NCI-H1105 treated with DMSO at 0.1 percent for 48 hours (cell line): ENCODE data around the gene SBNO1.
"Not testable (repeated sequence)": the region's sequence is repeated elsewhere in the genome, so short reads cannot be mapped to it uniquely, and the experiment has no call there.

Experiments
- DNase-seq: peaks from one replicate; lab custom pipeline; 2025; lab: John Stamatoyannopoulos, UW

Gene SBNO1

DNA sequence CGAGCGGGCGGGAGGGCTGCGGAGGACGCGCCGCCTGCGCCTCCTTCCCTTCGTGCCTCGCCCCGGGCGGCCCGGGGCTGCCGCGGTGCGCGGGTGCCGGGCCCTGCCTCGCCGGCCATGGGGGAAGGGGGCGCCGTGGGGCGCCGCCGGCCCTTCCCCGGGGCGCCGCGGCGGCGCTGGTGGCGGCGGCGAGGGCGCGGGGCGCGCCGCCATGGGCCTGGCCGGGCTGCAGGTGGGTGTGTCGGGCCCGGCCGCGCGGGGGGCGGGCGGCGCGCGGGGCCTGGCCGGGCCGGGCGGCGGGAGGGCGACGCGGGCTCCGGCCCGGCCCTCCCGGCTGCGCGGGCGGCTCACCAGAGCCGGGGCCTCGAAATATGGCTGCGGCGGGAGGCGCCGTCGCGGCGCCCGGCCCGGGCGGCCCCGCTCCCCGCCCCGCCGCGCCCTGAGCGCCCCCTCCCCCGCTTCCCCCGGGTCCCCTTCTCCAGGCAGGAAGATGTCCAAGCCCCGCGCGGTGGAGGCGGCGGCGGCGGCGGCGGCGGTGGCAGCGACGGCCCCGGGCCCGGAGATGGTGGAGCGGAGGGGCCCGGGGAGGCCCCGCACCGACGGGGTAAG lies 24.4 kb upstream of the SBNO1 start:
- no peak for DNase-seq

DNA sequence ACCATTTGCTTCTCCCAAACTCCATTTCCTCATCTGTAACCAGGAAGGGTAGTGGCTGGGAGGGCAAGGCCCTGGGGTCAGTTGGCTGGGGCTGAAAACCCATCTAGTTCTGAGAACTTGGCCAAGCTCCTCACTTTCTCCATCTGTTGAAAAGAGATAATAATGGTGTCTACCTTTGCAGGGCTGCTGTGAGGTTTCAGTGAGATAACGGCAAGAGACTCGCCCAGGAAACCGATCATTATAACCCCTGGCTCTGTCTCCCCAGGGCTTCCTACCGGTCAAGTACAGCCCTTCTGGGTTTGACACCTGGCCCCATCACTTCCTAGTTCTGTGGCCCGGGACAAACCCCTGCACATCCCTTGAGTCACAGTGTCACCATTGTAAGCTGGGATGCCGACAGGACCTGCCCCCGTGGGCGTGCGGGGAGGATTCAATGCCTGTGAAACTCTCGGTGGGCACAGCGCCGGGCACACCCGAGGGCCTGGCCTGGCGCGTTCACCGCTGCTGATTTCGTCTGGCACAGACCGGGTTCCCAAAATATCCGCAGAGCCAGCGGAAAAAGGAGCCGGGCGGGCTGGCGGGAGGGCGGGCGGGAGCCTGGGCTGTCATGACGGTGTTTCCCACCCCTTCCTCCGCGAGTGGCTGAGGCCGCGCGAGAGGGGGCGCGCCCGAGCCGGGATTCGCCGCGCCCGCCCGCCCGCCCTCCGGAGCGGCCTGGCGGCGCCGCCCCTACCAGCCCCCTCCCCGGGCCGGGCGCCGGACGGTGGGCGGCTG lies 23.7 kb upstream of the SBNO1 start:
- DNase-seq: peak; percentile 59

DNA sequence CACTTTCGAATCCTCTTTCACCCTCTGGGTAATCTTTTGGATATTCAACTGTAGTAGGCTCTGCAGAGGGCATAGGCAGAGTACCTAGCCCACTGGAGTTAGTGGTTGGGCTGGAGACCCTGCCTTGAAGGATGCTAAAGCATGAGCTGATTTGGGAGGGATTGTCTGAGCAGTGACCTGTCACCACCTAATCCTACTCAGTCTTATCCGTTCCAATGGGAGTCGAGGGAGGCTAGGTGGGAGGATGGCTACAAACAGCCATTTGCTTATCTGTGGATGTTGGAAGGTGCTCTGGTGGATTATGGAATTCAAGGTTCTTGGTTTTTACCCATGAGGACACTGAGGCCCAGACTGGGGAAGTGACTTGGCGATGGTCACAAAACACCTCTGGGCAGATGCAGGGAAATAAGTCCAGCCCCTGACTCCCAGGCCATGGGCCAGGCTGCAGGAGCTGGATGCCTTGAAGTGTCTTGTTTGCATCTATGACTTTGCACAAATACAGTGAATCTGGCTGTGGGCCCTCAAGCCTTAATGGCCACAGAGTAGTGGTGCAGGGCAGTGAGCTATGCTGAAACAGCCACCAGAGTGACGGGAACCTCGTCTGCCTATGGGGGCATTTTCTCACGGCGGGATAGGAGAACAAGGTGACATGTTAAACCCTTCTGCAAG lies 23.0 kb upstream of the SBNO1 start:
- DNase-seq: no peak

DNA sequence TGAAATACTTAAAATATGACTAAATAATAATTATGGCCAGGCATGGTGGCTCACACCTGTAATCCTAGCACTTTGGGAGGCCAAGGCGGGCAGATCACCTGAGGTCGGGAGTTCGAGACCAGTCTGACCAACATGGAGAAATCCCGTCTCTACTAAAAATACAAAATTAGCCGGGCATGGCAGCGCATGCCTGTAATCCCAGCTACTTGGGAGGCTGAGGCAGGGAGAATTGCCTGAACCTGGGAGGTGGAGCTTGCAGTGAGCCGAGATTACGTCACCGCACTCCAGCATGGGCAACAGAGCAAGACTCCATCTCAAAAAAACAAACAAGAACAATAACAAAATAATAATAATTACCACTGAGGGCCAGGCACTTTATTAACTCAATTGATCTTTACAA lies 20.9 kb upstream of the SBNO1 start:
- DNase-seq: not testable (repeated sequence)

DNA sequence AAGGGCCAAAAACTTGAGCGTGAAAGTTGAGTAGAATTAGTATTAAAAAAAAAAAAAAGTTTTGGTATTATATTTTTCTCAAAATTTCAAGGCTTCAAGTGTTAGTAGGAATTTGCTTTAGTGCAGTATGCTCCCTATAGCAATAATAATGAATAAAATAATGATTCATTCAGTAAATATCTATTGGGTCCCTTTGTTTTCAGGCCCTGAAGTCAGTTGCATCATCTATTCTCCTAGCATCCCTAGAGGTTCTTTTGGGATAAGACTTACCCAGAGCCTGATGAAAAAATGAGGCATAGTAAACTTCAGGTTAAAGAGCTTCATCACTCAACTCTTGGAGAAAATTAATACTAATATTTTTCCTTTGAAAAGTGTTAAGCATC lies 20.3 kb upstream of the SBNO1 start:
- DNase-seq: no peak

DNA sequence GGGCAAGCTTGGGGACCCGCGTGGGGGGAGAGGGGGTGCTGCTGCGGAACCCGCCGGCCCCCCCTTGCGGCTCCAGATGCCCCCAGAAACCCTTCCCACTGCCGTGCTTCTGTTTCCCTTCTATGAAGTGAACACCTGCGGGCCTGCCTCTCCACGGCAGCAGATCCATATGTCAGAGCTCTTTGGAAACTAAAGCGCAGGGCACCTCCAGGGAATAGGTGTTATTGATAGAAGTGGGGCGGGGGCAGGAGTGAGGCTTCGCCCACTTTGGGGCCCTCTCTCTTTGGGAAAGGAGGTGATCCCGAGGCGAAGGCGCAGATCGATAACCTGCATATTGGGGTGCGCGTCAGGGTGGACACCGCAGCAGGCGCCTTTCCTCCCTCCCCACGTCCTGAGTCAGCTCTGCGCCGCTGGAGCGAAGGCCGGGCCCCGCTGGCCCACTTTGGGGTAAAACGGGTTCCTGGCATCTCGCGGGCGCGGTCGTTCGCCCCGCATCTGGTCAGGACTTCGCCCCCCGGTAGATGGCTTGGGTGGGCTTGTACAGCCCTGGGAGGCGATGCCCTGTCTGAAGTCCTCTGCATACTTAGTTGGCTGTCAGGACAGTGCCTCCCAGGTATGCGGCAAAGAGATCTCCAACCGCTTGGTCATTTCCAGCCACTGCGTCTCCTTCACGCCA lies 19.8 kb upstream of the SBNO1 start:
- DNase-seq: no peak

DNA sequence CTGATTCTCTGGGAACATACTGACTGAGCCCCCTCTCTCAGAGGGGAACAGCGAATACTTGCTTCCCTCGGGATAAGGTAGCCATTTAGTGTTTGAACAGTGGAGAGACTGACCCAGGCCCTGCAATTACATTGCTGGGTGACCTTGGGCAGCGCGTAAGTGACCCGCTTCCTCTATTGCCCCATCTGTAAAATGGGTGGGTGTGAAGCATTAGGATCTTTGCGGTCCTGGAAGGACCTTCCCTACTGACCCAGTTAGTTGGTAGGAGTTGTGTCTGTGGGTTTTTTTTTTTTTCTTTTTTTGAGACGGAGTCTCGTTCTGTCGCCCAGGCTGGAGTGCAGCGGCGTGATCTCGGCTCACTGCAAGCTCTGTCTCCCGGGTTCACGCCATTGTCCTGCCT lies 18.0 kb upstream of the SBNO1 start:
- no peak for DNase-seq

DNA sequence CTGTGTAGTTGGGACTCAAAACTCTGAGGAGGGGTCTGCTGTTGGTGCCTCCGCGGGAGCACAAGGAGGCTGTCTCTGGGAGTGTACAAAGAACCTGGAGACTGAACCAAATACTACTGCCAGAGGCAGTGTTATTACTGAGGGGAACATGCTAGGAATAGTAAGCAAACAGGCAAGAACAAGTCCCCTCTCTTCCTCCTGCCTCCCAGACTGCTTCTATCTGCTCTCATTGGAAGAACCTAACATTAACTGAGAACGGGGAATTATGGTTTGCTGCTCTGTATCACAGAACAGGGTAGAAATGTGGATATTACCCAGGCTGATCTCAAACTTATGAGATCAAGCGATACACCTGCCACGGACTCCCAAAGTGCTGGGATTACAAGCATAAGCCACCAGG lies 14.7 kb upstream of the SBNO1 start:
- DNase-seq: no peak

DNA sequence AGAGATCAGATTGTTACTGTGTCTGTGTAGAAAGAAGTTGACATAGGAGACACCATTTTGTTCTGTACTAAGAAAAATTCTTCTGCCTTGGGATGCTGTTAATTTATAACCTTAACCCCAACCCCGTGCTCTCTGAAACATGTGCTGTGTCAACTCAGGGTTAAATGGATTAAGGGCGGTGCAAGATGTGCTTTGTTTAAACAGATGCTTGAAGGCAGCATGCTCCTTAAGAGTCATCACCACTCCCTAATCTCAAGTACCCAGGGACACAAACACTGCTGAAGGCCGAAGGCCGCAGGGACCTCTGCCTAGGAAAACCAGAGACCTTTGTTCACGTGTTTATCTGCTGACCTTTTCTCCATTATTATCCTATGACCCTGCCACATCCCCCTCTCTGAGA lies 7.8 kb upstream of the SBNO1 start:
- DNase-seq: not testable (repeated sequence)

DNA sequence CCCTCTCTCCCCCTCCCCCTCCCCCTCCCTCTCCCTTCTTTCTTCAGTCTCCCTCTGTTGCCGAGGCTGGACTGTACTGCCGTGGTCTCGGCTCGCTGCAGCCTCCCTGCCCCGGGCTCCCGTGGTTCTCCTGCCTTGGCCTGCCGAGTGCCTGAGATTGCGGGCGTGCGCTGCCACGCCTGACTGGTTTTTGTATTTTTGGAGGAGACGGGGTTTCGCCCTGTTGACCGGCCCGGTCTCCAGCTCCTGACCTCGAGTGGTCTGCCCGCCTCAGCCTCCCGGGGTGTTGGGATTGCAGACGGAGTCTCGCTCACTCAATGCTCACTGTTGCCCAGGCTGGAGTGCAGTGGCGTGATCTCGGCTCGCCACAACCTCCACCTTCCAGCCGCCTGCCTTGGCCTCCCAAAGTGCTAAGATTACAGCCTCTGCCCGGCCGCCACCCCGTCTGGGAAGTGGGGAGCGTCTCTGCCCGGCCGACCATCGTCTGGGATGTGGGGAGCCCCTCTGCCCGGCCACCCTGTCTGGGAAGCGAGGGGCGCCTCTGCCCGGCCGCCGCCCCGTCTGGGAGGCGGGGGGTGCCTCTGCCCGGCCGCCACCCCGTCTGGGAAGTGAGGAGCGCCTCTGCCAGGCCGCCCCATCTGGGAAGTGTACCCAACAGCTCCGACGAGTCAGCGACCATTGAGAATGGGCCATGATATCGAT lies 7.2 kb upstream of the SBNO1 start:
- DNase-seq: not testable (repeated sequence)

DNA sequence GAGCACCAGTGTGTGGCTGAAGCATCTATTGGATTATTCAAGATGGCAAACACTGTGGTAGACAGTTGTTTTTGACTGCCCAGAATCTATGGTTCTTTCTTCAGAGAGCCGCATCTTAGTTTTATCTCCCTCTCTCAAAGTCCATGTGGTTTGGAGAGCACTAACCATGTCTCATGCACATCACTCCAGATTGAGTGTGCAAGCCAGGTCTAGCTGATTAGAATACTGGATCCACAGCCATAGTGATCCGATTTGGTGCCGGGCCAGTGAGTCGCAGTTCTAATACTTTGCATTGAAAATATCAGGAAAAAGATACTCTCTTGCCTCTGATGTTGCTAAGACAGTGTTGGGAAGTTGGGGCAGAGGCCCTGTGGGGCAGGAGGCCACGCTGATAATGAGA lies 4.6 kb upstream of the SBNO1 start:
- no peak for DNase-seq

DNA sequence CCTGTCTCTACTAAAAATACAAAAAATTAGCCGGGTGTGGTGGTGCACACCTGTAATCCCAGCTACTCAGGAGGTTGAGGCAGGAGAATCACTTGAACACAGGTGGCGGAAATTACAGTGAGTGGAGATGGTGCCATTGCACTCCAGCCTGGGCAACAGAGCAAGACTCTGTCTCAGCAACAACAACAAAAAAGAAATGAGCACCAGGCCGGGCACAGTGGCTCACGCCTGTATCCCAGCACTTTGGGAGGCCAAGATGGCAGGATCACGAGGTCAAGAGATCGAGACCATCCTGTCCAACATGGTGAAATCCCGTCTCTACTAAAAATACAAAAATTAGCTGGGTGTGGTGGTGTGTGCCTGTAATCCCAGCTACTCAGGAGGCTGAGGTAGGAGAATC lies 3.8 kb upstream of the SBNO1 start:
- DNase-seq: not testable (repeated sequence)

DNA sequence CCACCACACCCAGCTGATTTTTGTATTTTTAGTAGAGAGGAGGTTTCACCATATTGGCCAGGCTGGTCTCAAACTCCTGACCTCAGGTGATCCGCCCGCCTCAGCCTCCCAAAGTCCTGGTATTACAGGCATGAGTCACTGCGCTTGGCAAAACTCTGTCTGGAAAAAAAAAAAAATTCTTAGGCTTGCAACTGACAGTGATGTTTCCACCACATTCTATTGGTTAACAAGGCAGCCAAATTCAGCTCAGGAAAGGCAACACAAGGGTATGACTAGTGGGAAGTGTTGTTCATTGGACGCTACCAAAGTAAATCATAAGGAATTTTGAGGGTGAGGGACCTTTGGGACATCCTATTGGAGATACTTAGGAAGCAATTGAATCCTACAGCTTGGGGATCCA lies 2.9 kb upstream of the SBNO1 start:
- DNase-seq: no peak

DNA sequence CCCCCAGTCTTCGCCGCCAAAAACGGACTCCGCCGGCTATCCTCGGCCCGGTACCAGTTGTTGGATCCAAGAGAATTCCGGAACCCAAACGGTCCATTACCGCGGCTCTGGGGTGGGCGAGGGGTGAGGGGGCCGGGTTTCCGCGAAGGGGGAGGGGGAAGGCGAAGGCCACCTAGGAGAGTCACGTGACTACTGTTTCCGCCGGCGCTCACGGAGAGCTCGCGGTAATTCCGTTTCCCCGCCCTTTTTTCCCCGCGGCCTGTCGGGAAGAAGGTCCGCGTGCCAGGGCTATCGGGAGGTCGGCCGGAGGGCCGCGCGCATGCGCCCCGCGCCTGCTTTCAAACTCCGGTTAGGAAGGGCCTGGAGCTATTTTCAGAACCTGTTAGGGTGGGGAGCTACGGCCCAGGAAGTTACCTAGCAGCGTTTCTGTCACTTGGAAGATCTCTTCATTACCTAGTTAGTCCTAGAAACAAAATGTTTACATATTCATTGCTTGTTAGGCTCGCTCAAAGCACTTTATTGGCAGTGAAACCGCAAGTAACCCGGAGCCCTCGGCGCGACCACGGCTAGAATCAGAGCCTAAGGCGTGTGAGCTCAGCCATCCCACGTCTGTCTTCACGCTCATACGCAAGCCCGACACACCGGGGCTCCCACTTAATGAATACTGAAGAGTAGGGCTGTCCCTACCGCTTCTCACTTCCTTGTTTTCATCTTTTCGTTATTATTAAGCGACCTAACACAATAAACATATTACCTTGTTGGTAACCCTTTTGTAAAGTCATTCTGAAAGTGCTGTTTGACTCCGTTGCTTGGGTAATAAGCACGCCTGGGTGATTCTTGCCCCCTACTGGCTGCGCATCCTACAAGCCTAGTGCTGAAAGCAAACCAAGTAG lies 624 bp upstream of the SBNO1 start:
- peak; percentile 99 for DNase-seq

DNA sequence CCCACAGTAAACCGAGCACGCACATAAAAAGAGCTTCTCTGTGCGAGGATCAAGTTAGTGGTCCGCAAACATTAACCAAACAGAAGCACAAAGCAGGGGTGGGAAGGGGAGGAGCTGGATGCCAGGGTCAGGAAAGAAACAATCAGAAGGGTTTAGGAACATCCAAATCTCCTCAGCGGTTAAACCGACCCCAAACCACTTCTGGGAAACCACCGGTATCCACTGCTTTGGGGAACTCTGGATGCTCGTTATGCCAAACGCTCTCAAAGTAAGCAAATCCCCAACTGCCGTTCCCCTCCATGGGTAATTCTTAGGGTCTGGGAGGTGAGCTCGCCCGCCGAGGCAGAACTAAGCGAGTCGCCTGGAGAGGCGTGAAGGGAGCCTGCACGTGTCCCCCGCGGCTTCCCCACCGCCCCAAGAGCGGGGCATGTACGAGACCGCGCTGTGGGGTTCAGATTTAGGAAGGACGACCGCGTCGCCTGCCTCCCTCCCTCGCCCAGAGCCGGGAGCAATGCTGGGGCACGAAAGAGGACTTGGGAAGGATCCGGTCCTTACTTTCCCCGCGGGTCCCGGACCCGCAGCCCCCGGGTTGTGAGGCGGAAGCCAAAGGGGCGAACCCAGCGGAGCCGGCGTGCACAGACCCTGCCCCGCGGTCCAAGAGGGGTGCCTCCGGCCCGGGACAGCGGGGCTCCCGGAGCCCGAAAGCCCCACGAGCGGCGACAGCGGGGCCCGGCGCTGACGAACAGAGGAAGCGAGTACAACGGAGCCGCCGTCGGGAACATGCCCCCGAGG lies 711 bp downstream of the SBNO1 start:
- DNase-seq: peak; percentile 24

DNA sequence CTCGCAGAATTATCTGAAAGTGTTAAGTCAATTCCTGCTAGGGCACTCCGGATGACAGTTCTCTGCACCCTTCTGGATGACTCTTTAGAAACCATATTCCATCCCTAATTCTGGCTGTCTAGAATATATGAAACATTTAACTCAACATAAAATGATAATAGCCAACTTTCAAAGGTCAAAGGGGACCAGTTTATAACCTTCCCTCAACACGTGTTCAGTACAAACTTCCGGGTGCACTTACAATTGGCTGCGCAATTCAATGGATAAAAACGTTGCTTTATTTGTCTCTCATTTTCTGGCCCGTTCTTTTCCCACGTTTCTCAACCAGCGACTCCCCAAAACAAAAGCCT lies 1.3 kb downstream of the SBNO1 start:
- DNase-seq: peak; percentile 24

DNA sequence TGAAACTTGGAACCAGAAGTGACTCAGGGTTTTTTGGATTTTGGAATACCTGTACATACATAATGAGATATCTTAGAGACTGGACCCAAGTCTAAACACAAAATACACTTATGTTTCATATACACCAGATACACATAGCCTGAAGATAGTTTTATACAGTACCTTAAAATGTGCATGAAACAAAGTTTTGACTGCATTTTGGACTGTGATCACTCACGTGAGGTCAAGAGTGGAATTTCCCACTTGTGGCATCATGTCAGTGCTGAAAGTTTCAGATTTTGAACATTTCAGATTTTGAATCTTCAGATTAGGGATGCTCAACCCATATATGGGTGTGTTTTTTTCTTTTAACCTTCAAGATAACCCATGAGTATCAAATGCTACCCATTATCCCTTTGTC lies 6.6 kb downstream of the SBNO1 start:
- no peak for DNase-seq

DNA sequence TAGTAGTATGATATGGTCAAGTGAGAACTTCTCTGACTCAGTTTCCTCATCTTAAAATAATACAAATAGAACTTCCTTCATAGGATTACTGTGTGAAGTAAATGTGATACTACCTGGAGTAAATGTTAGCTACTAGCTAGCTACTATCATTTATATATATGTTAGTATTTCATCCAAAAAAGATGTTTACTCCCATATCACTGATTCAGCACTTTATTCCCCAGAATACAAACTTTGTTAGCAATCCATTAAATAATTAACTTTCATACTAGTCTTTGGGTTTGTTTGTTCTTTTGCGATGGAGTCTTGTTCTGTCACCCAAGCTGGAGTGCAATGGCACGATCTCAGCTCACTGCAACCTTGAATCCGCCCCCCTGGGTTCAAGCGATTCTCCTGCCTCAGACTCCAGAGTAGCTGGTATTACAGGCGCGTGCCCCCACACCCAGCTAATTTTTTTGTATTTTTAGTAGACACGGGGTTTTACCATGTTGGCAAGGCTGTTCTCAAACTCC lies 8.4 kb downstream of the SBNO1 start:
- no peak for DNase-seq

DNA sequence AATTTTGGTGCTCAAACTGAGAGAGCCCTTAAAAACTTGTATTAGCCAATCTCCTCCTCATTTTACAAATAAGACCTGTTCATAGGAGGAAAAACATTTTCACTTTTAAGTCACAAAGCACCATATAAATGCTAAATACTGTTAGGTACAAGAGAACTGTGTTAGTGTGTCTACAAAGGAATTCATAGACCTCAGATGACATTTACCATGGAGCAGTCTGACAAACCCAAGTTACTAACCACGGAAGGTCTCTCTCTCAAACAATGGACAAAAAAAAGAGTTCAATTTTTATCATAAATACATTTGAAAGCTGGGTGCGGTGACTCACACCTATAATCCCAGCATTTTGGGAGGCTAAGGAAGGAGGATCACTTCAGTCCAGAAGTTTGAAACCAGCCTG lies 10.0 kb downstream of the SBNO1 start:
- DNase-seq: no peak

DNA sequence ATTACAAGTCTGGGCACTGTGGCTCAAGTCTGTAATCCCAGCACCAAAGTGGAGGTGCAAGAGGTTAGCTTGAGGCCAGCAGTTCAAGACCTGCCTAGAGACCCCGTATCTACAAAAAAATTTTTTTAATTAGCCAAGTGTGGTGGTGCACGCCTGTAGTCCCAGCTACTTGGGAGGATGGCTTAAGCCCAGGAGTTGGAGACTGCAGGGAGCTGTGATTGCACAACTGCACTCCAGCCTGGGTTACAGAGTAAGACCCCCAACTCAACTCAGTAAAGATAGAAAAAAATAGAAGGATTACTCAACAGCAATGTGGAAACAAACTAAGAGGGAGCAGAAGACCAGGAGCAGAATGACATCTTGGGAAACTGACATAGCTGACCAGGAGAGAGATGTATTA lies 13.3 kb downstream of the SBNO1 start:
- DNase-seq: no peak
